Common myeloid progenitor, CD34-positive (primary cell): ENCODE measurements around the gene GPR15.

ENCODE experiments used
- CTCF ChIA-PET: fragments of 350-600 bp; sonication (Branson Sonifier 250); formaldehyde crosslinking; loops from one replicate; lab custom pipeline; 2021; ENCODE audit warnings: antibody characterized with exemption; lab: Charles Lee
- POLR2A ChIA-PET: fragments of 350-600 bp; sonication (Branson Sonifier 250); formaldehyde crosslinking; loops from one replicate; lab custom pipeline; 2021; ENCODE audit warnings: antibody characterized with exemption; lab: Charles Lee
- DNase-seq, 3 donors: peaks; one replicate each; pipeline versions ENCODE4 v3.0.0 to v3.0.0-alpha.2; 2013
- H3K27ac ChIP-seq, 2 experiments: 1 replicate in 1 of 2; 2 replicates in 1 of 2; pipeline ENCODE4 v1.7.0; 2013; ENCODE audit warnings: inconsistent platforms in 2 of 2, low read length in 2 of 2, mild to moderate bottlenecking in 2 of 2, low read depth in 1 of 2, moderate library complexity in 1 of 2; ENCODE audit not compliant: severe bottlenecking in 2 of 2, insufficient read depth in 1 of 2, poor library complexity in 1 of 2
- H3K27me3 ChIP-seq, 5 experiments: replicated peaks in 2 of 5; 1 replicate in 3 of 5; 2 replicates in 2 of 5; pipeline versions ENCODE4 v1.6.1 to v1.7.0; 2013; ENCODE audit warnings: low read length in 4 of 5, mild to moderate bottlenecking in 2 of 5, moderate library complexity in 2 of 5, inconsistent platforms in 1 of 5; ENCODE audit not compliant: insufficient read depth in 5 of 5, control insufficient read depth in 4 of 5
- H3K36me3 ChIP-seq, 4 experiments: 1 replicate in 2 of 4; 2 replicates in 2 of 4; pipeline versions ENCODE4 v1.6.1 to v1.7.0; 2013; ENCODE audit warnings: low read length in 3 of 4, control low read depth in 1 of 4, mild to moderate bottlenecking in 1 of 4; ENCODE audit not compliant: control insufficient read depth in 4 of 4, insufficient read depth in 4 of 4
- H3K4me1 ChIP-seq, 4 experiments: 1 replicate in 3 of 4; 2 replicates in 1 of 4; pipeline versions ENCODE4 v1.6.1 to v1.7.1; 2013; ENCODE audit warnings: low read length in 3 of 4, mild to moderate bottlenecking in 3 of 4, control low read depth in 1 of 4, inconsistent platforms in 1 of 4, moderate library complexity in 1 of 4; ENCODE audit not compliant: control insufficient read depth in 4 of 4, insufficient read depth in 4 of 4; ENCODE audit errors: control extremely low read depth in 1 of 4
- H3K4me3 ChIP-seq, 7 experiments: 1 replicate in 4 of 7; 2 replicates in 3 of 7; pipeline versions ENCODE4 v1.5.1 to v1.7.0; 2013; ENCODE audit warnings: mild to moderate bottlenecking in 7 of 7, low read length in 6 of 7, moderate library complexity in 6 of 7, inconsistent platforms in 2 of 7, low read depth in 2 of 7, control low read depth in 1 of 7; ENCODE audit not compliant: insufficient read depth in 4 of 7, control insufficient read depth in 1 of 7; ENCODE audit errors: extremely low read depth in 1 of 7
- H3K9me3 ChIP-seq, 5 experiments: 1 replicate in 4 of 5; 2 replicates in 1 of 5; pipeline versions ENCODE4 v1.6.1 to v1.7.1; 2013; ENCODE audit warnings: low read length in 4 of 5, mild to moderate bottlenecking in 2 of 5, inconsistent platforms in 1 of 5, low read depth in 1 of 5, moderate library complexity in 1 of 5; ENCODE audit not compliant: control insufficient read depth in 4 of 5, insufficient read depth in 2 of 5; ENCODE audit errors: control extremely low read depth in 1 of 5
- whole genome bisulfite sequencing: methylation state at CpG from one replicate; pipeline ENCODE4 v1.1.5; 2013; ENCODE audit not compliant: insufficient coverage; 5-methylcytosine and 5-hydroxymethylcytosine counted together

GPR15 gene

DNA sequence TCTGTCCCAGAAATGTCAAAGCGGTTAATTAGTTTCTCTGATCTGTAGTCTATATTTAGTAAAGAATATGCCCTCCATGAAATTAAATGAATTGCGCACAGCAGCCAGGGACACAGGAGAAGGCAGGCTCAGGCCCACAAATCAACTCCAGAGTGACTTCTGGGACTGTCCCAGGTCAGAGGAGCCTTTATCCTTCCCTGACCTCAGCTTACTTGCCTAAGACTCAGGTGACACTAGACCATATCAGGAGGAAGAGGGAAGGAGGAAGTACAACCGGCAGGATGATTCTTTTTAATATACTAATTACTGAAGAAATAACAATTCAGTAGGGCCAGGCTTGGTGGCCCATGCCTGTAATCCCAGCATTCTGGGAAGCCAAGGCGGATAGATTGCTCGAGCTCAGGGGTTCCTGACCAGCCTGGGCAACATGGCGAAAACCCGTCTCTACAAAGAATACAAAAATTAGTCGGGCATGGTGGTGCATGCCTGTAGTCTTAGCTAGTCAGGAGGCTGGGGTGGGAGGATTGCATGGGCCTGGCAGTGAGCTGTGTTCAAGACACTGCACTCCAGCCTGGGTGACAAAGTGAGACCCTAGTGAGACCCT is 1.8 kb upstream of the GPR15 start:
- no peak overlapping the region for H3K27ac ChIP-seq
- H3K27me3 ChIP-seq = no peaks in the 10 kb centered on the region
- ChIA-PET POLR2A (no interaction called here), CTCF (interaction anchor here (0.8 kb wide), 1 partner anchor 72 kb away, joined by 3 read pairs; no protein-coding TSS in a partner anchor)
- WGBS = 95% methylated on average over 5 of the region's 8 CpGs
- DNase-seq = no peak
- H3K9me3 ChIP-seq = no peaks in the 10 kb centered on the region
- H3K36me3 ChIP-seq = no peaks in the 10 kb centered on the region
- H3K4me1 ChIP-seq = peaks cover 0 to 17% (median 0%) of the 10 kb centered on the region in 4 experiments
- no peak overlapping the region for H3K4me3 ChIP-seq

DNA sequence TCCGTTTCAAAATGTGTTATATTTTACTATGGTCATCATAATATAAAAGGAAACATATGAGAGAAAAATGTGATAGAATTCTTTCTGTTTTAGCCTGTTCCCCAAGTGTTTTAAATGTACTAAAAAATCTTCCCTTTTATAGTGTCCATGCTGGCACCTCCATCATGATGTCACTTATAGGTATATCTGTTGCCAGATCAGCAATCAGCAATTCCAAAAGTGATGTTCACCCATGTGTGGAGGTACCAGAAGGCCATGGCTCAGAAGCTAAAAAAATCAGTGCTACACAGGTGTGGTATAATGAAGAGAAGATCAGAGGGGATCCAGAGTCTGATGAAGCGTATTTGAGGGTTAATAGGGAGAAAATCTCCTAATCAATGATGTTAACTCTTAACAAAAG is 1.1 kb upstream of the GPR15 start:
- no peaks in the 10 kb centered on the region for H3K36me3 ChIP-seq
- no peak overlapping the region for H3K4me3 ChIP-seq
- no peaks in the 10 kb centered on the region for H3K9me3 ChIP-seq
- ChIA-PET CTCF (interaction anchor here (0.8 kb wide), 1 partner anchor 72 kb away, joined by 3 read pairs; no protein-coding TSS in a partner anchor), POLR2A (no interaction called here)
- no peak for DNase-seq
- no peaks in the 10 kb centered on the region for H3K27me3 ChIP-seq
- H3K4me1 ChIP-seq = peaks cover 0 to 13% (median 0%) of the 10 kb centered on the region in 4 experiments
- WGBS = no CpG with 5 or more reads among the region's 2 CpGs
- no peak overlapping the region for H3K27ac ChIP-seq

DNA sequence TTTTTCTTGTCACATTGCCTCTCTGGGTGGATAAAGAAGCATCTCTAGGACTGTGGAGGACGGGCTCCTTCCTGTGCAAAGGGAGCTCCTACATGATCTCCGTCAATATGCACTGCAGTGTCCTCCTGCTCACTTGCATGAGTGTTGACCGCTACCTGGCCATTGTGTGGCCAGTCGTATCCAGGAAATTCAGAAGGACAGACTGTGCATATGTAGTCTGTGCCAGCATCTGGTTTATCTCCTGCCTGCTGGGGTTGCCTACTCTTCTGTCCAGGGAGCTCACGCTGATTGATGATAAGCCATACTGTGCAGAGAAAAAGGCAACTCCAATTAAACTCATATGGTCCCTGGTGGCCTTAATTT is 478 bp downstream of the GPR15 start:
- Histone ChIP-seq H3K4me3 (no peak overlapping the region), H3K27ac (no peak overlapping the region), H3K36me3 (no peaks in the 10 kb centered on the region), H3K9me3 (no peaks in the 10 kb centered on the region), H3K4me1 (peaks cover 0 to 13% (median 0%) of the 10 kb centered on the region in 4 experiments), H3K27me3 (no peaks in the 10 kb centered on the region)
- ChIA-PET POLR2A (no interaction called here), CTCF (interaction anchor here (0.9 kb wide), 1 partner anchor 9 kb away, joined by 3 read pairs; the partner anchor contains the start of gene CLDND1)
- 93% methylated on average over 5 of the region's 5 CpGs for WGBS
- DNase-seq = no peak

DNA sequence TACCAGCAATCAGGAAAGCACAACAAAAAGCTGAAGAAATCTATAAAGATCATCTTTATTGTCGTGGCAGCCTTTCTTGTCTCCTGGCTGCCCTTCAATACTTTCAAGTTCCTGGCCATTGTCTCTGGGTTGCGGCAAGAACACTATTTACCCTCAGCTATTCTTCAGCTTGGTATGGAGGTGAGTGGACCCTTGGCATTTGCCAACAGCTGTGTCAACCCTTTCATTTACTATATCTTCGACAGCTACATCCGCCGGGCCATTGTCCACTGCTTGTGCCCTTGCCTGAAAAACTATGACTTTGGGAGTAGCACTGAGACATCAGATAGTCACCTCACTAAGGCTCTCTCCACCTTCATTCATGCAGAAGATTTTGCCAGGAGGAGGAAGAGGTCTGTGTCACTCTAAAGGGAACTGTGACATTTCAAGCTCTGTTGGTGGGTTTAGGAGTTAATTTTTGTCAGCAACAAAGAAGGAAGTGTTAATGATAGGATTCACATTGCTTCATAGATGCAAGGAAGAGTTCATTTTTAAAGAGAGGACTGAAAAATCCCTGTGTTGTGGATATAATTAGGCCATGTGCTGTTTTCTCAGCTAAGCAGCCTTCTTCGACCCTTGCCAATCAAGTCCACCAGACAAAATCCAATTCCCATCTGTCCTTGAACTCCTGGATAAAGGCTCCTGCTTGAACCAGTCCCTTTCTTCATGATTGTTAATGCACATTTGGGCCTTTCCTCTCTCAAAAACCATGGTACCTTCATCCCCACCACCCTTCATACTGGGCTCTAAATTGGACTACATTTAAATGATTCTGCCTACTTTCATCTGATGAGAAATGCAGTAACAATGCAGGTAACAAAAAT is 1.2 kb downstream of the GPR15 start:
- Histone ChIP-seq H3K27ac (no peak overlapping the region), H3K36me3 (no peaks in the 10 kb centered on the region), H3K9me3 (no peaks in the 10 kb centered on the region), H3K27me3 (no peaks in the 10 kb centered on the region), H3K4me3 (no peak overlapping the region), H3K4me1 (peaks cover 0 to 13% (median 0%) of the 10 kb centered on the region in 4 experiments)
- ChIA-PET POLR2A (no interaction called here), CTCF (interaction anchor here (0.5 to 0.9 kb wide), 2 partner anchors 10 to 589 kb away, joined by 3 to 4 read pairs; partner anchors contain the start of gene CLDND1)
- DNase-seq = no peak
- 90% methylated on average over 2 of the region's 6 CpGs for WGBS

DNA sequence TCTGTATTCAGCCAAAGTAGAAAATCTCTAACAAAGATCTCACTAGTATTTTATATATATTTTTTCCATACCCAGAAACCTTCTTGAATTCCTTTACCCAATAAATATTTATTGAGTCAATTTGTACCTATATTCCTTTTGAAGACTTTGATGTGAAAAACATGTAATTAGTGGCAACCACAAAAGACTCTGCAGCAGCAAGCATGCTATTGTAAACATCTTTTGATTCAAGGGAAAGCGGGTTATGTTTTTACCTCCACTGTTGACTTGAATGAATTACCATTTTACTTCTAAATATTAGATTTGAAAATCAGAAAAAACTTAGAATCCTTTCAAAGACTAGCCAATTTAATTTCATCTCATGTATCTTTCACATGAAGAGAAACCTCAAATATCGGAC is 2.4 kb downstream of the GPR15 start:
- H3K27me3 ChIP-seq = no peaks in the 10 kb centered on the region
- no peak for DNase-seq
- H3K9me3 ChIP-seq = no peaks in the 10 kb centered on the region
- WGBS = no CpG with 5 or more reads among the region's 2 CpGs
- no peak overlapping the region for H3K27ac ChIP-seq
- H3K36me3 ChIP-seq = no peaks in the 10 kb centered on the region
- peaks cover 0 to 13% (median 0%) of the 10 kb centered on the region in 4 experiments for H3K4me1 ChIP-seq
- ChIA-PET POLR2A (no interaction called here), CTCF (no interaction called here)
- H3K4me3 ChIP-seq = no peak overlapping the region

- DNase-seq = no peak
- H3K4me3 ChIP-seq = no peak overlapping the region
- no peak overlapping the region for H3K27ac ChIP-seq
- POLR2A ChIA-PET = no interaction called here
- CTCF ChIA-PET = no interaction called here
- H3K36me3 ChIP-seq = no peaks in the 10 kb centered on the region
- no peaks in the 10 kb centered on the region for H3K9me3 ChIP-seq
- H3K4me1 ChIP-seq = peaks cover 0 to 13% (median 0%) of the 10 kb centered on the region in 4 experiments
- WGBS = 100% methylated on average over 1 of the region's 1 CpG
- H3K27me3 ChIP-seq = no peaks in the 10 kb centered on the region
These were observed 3.0 kb downstream of the GPR15 start for GRCh38 chr3:98534734-98535133.
